ENCODE measurements around the gene CROCC.
"Not testable (repeated sequence)": the region's sequence is repeated elsewhere in the genome, so short reads cannot be mapped to it uniquely, and the experiment has no call there.

The CROCC gene

GRCh38 chr1:16921391-16922185 lies at the start of gene CROCC:
Gene CROCC (plus strand): TSS chr1:16921931. CDS start chr1:16922019, 88 bp downstream.
- no peak for DNase-seq

GRCh38 chr1:16872152-16873075 lies 49.3 kb upstream of the CROCC start:
- DNase-seq = not testable (repeated sequence)

DNA sequence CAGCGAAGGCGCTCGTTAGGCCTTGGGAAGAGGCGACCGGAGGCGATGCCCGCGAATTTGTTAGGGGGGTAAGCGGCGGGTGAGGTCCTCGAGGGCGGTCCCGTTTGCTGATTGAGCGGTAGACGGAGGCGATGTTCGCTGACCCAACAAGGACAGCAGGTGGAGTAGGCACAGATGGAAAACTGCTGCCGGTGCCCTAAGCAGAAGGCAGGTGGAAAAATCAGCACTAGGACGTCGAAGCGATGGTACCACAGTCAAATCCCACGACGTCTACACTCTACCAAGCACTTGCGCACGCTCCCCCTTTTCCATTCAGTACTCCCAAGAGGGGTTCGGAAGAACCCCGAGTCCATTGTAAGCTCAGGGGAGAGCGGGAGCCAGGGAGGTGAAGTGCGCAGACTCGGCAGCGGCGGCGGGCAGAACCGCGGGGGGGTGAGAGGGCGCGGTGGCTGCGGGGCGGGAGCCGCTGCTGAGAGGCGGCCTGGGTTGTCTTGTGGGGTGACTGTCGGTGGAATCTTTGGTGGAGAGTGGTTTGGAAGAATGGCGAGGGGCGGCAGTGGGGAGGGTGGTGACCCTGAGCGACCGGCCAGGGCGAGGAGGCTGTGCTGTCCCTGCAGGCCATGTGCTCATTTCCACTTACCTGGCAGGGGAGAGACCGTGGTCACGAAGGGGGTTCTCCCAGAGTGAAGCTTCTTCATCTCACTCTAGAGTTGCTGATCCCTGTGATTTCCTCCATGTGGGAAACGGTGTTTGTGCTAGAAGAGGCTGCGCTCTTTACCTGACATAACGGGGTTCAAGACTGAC lies 48.5 kb upstream of the CROCC start:
- not testable (repeated sequence) for DNase-seq

- not testable (repeated sequence) for DNase-seq
These were observed 46.6 kb upstream of the CROCC start for GRCh38 chr1:16874968-16875765.

- not testable (repeated sequence) for DNase-seq
These were observed 40.0 kb upstream of the CROCC start for GRCh38 chr1:16881742-16882141.

GRCh38 chr1:16882986-16883385 lies 38.7 kb upstream of the CROCC start:
- no peak for DNase-seq

- DNase-seq = not testable (repeated sequence)
These were observed 37.2 kb upstream of the CROCC start for GRCh38 chr1:16884487-16884886.

DNA sequence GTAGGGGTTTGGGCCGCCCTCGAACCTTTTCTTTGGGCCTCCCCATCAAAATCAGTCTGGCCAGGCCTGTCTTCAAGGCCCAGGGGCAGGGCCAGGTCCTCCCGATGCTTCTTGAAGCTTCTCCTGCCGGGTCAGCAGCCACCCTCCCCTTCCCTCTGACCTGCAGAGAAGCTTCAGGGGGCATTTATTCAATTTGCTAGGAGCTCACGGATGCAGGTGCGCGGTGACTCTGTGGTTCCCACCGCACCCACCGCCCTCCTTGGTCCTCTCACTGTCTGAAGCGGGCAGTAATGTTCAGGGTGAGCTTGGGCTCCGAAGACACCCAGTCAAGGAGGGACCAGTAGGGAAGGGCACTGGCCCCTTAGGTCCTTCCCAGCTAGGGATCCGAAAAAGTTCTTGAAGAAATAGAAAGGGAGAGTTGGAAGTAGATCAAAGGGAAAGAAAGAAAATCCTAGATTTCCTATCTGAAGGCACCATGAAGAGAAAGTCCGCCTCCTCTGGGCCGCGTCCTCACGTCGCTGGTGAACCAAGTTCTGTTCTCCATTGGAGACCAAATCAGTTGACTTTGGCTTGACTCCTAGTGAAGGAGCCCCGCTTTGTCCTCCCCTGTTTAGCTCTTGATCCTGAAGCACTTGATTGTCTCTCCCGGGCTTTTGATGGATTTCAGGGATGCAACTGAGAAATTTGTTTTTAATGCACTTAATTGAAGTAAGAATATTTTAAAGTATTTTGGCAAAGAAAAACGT lies 34.7 kb upstream of the CROCC start:
- DNase-seq = no peak

GRCh38 chr1:16888860-16889816 lies 32.6 kb upstream of the CROCC start:
- DNase-seq = no peak

GRCh38 chr1:16890539-16891021 lies 31.2 kb upstream of the CROCC start:
- DNase-seq = not testable (repeated sequence)

DNA sequence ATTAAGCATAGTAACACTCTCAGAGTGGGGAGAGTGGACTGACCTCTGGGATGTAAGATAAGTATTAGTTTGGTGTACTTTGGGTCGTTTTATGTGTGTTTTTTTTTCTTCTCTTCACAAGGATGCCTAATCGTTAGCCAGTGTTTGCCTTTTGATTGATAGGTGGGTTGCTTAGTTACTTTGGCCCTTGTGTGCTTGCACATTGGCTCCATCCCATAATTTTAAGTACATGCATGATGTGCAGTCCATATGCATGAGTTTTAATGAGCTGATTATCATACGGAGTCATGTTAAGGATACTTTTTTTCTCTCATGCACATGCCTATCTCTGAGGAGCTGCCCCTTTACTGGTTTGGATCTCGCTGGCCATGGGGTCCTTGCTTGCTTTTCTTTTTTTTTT lies 30.7 kb upstream of the CROCC start:
- not testable (repeated sequence) for DNase-seq

DNA sequence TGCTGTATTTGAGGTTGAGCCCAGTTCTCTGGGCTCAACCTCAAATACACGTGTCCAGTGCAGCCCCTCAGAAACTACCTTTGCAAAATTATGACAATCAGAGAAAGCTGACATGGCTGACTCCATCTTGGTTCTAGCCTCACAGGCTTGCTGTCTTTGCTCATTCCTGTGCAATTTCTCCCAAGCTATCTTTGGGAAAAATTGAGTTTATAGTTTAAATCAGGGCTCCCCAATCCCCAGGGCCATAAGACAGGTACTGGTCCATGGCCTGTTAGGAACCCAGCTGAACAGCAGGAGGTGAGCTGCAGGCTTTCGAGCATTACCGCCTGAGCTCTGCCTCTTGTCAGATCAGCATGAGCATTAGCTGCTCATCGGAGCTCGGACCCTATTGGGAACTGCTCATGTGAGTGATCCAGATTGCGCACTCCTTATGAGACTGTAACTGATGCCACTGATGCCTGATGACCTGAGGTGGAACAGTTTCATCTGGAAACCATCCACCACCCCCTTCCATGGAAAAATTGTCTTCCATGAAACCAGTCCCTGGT lies 28.7 kb upstream of the CROCC start:
- not testable (repeated sequence) for DNase-seq

- DNase-seq = not testable (repeated sequence)
These were observed 27.9 kb upstream of the CROCC start for GRCh38 chr1:16893796-16894195.

GRCh38 chr1:16894338-16894737 lies 27.4 kb upstream of the CROCC start:
- DNase-seq = not testable (repeated sequence)

DNA sequence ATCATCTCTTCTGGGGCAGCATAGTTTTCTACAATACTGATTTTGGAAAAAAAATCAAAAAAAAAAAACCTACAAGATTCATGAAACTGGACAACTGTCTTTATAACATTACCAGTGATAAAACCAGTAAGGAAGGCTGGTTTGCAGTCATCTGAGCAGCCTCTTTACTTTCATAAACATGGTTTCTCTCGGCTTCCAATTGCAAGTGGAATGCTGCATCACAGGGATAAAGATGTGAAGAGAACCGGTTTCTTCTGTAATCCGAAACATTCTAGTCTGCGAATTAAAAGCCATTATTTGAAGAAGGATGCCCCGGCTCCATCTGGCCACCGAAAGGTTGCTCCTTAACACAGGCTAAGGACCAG lies 26.5 kb upstream of the CROCC start:
- not testable (repeated sequence) for DNase-seq

DNA sequence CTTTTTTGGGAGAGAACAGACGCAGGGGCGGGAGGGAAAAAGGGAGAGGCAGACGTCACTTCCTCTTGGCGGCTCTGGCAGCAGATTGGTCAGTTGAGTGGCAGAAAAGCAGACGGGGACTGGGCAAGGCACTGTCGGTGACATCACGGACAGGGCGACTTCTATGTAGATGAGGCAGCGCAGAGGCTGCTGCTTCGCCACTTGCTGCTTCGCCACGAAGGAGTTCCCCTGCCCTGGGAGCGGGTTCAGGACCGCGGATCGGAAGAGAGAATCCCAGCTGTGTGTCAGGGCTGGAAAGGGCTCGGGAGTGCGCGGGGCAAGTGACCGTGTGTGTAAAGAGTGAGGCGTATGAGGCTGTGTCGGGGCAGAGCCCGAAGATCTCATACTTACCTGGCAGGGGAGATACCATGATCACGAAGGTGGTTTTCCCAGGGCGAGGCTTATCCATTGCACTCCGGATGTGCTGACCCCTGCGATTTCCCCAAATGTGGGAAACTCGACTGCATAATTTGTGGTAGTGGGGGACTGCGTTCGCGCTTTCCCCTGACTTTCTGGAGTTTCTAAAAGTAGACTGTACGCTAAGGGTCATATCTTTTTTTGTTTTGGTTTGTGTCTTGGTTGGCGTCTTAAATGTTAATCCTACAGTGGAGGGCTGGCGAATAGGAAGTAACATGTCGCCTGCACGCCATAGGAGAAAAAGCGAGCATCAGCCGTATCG lies 26.0 kb upstream of the CROCC start, which contains the start of gene RNU1-2:
RNU1-2 (plus strand) TSS at position 383 of the 718 bp plus-strand sequence.
- DNase-seq = peak; percentile 64

- not testable (repeated sequence) for DNase-seq
These were observed 25.2 kb upstream of the CROCC start for GRCh38 chr1:16896316-16897055.

GRCh38 chr1:16897653-16898052 lies 24.1 kb upstream of the CROCC start:
- DNase-seq = not testable (repeated sequence)
